Activated T-helper 9 cell treated with anti-CD3 and anti-CD28 coated beads, Interleukin-2, amount 50 U/mL, for 16 hours (primary cell): ENCODE measurements around the gene MUC12.
A peak's percentile ranks its signal among the peaks of the same experiment; 100 is the strongest.
"Not testable (repeated sequence)": the region's sequence is repeated elsewhere in the genome, so short reads cannot be mapped to it uniquely, and the experiment has no call there.

Source experiments
- DNase-seq: peaks from one replicate; pipeline ENCODE4 v3.0.0-alpha.2; 2020; ENCODE audit warnings: low read depth

The MUC12 gene

GRCh38 chr7:100957832-100958421, 11.4 kb upstream of the MUC12 start:
- no peak for DNase-seq

- DNase-seq, result no peak
Observed at GRCh38 chr7:100959894-100960293, 9.5 kb upstream of the MUC12 start.

- no peak for DNase-seq
Observed at GRCh38 chr7:100962537-100962936, 6.8 kb upstream of the MUC12 start.

GRCh38 chr7:100963386-100963785, 6.0 kb upstream of the MUC12 start:
- no peak for DNase-seq

- DNase-seq, result no peak
Observed at GRCh38 chr7:100963874-100964273, 5.5 kb upstream of the MUC12 start.

GRCh38 chr7:100964630-100965029, 4.7 kb upstream of the MUC12 start:
- DNase-seq, result no peak

GRCh38 chr7:100965045-100965722, 4.2 kb upstream of the MUC12 start:
- DNase-seq, result no peak

- DNase-seq, result peak; percentile 52
Observed at GRCh38 chr7:100965723-100966541, 3.4 kb upstream of the MUC12 start.

- DNase-seq, result no peak
Observed at GRCh38 chr7:100966542-100967291, 2.6 kb upstream of the MUC12 start.

- no peak for DNase-seq
Observed at GRCh38 chr7:100967292-100967863, 2.0 kb upstream of the MUC12 start.

- DNase-seq, result no peak
Observed at GRCh38 chr7:100968031-100968430, 1.3 kb upstream of the MUC12 start.

- no peak for DNase-seq
Observed at GRCh38 chr7:100968650-100969049, 715 bp upstream of the MUC12 start.

- DNase-seq, result no peak
Observed at GRCh38 chr7:100971111-100972001, 2.0 kb downstream of the MUC12 start.

- DNase-seq, result no peak
Observed at GRCh38 chr7:100972002-100972347, 2.6 kb downstream of the MUC12 start.

GRCh38 chr7:100974021-100974420, 4.7 kb downstream of the MUC12 start:
- no peak for DNase-seq

- no peak for DNase-seq
Observed at GRCh38 chr7:100975371-100975821, 6.0 kb downstream of the MUC12 start.

- no peak for DNase-seq
Observed at GRCh38 chr7:100978300-100978699, 8.9 kb downstream of the MUC12 start.

GRCh38 chr7:100983451-100984187, 14.3 kb downstream of the MUC12 start:
- DNase-seq, result no peak

GRCh38 chr7:100984241-100984918, 15.0 kb downstream of the MUC12 start:
- DNase-seq, result not testable (repeated sequence)
